Erythroblast (primary cell): Measurements from ENCODE around the gene SDK2.

Source experiments
- DNase-seq, 2 experiments: peaks; one replicate each; lab custom pipeline; 2025; lab: John Stamatoyannopoulos, UW
- GATA1 ChIP-seq: IDR thresholded peaks from 2 replicates; pipeline ENCODE4 v1.6.1; 2011; ENCODE audit warnings: low read depth, mild to moderate bottlenecking, control low read depth, low read length, moderate library complexity
- POLR2A ChIP-seq: IDR thresholded peaks from 2 replicates; pipeline ENCODE4 v1.6.1; 2011; ENCODE audit warnings: mild to moderate bottlenecking, low read length

Gene SDK2

GRCh38 chr17:73285603-73285908 is 358.7 kb downstream of the SDK2 start:
- DNase-seq, result no peak
- no peak for TF ChIP-seq GATA1
- no peak for TF ChIP-seq POLR2A

GRCh38 chr17:73284906-73285602 is 359.2 kb downstream of the SDK2 start:
- TF ChIP-seq GATA1, result no peak
- no peak for TF ChIP-seq POLR2A
- no peak for DNase-seq
